ENCODE results near the gene MEX3D. TPM values are rescaled to one million over a fixed set of nuclear protein-coding genes. Genes with fewer than 3 reads are reported as not detected.
"Not testable (repeated sequence)": the region's sequence is repeated elsewhere in the genome, so short reads cannot be mapped to it uniquely, and the experiment has no call there.

The MEX3D gene
- total RNA-seq, 2 donors from 2014 or later, result 6.8 to 7.4 TPM

DNA sequence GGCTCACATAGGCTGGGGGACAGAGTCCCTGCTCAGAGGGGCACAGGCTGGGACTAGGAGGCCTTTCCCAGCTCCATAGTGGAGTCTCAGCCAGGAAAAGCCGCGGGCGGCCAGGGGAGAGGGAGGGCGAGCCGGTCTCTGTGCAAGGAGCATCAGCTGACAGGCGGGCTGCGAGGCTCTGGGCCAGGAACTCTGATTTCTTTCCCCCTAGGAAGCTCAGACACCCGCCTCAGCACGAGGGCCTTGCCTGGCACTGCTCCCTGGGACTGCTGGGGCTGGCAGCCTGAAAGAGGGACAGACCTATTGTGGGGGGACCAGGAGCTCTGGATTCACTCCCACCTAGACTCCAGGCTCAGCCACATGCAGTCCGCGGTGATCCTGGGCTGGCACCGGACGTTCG is 46.5 kb downstream of the MEX3D start:
- H3K4me1 Mint-ChIP-seq (ENCODE audit: low read depth in 2 of 2), result peaks cover 6 to 8% of the 10 kb centered on the region in 2 donors
- peaks cover 7% of the 10 kb centered on the region for H3K36me3 Mint-ChIP-seq
- H3K27me3 Mint-ChIP-seq, result peaks cover 17 to 19% of the 10 kb centered on the region in 2 donors
- H3K9me3 Mint-ChIP-seq, result no peaks in the 10 kb centered on the region
- no peak for ATAC-seq
- no peak overlapping the region for H3K27ac Mint-ChIP-seq
- no peak for DNase-seq (ENCODE audit: low spot score)
- no peak overlapping the region for H3K4me3 Mint-ChIP-seq

DNA sequence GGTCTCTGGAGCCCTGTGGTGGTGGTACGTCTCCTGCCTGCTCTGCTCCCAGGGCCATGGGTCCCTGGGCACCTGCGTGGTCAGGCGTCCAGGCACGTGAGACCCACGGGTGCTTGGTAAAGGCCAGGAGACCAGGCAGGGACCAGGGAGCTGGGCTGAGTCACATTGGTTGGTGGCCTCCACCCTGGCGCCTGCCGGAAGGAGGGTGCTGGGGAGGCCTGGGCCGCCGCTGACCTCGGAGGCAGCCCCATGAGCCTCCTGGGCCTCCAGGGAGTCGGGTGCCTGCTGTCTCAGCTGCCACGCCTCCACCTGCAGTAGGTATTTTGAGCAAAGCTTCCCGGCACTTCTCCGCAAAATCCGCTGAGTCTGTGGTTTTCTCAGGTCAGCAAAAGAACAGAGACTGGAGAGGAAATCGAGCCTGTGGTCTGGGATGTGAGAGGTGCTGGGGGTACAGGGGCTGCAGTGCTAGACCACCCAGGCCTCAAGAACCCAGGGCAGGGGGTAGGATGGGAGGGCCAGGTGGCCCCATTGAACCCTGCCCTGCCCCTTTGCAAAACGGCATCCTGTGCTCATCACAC is 47.8 kb downstream of the MEX3D start:
- ATAC-seq (no peak), DNase-seq (ENCODE audit: low spot score) (no peak)
- Mint-ChIP-seq H3K27me3 (peaks cover 12 to 19% of the 10 kb centered on the region in 2 donors), H3K27ac (no peak overlapping the region), H3K4me1 (ENCODE audit: low read depth in 2 of 2) (peaks cover 6 to 8% of the 10 kb centered on the region in 2 donors), H3K9me3 (no peaks in the 10 kb centered on the region), H3K36me3 (peaks cover 7% of the 10 kb centered on the region), H3K4me3 (no peak overlapping the region)

DNA sequence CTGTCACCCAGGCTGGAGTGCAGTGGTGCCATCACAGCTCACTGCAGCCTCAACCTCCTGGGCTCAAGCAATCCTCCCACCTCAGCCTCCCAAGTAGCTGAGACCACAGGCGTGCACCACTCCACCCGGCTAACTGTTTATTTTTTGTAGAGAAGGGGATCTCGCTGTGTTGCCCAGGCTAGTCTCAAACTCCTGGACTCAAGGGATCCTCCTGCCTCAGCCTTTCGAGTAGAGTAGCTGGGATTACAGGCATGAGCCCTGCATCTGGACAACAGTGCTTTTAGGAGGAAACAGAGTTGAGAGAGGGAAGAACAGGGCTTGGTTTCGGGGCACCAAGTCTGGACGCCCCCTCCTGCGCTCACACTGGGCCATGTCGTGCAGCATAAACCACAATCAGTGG is 48.3 kb downstream of the MEX3D start:
- ATAC-seq; H3K36me3 Mint-ChIP-seq; H3K4me1 Mint-ChIP-seq (ENCODE audit: low read depth in 2 of 2); DNase-seq (ENCODE audit: low spot score); H3K27ac Mint-ChIP-seq; H3K4me3 Mint-ChIP-seq; H3K9me3 Mint-ChIP-seq: not testable (repeated sequence)
- H3K27me3 Mint-ChIP-seq, result peaks cover 12 to 15% of the 10 kb centered on the region in 2 donors

DNA sequence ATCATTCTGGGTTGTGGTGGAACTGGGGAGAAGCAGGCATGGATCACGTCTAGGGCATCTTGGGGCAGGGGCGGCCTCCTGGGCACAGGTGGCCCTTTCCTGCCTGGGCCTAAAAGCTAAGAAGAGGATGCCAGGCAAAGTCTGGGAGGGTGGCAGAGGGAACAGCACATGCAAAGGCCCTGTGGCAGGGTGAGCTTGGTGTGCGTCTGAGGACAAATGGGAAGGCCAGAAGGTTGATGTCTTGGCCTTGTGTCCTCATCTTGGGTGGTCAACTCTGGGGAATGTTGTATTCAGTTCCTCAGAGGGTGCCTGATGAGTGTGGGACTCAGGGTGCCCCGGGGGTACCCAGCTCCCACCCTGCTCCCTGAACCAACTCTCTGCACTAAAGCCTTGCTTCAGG is 49.7 kb downstream of the MEX3D start:
- no peak overlapping the region for H3K27ac Mint-ChIP-seq
- H3K27me3 Mint-ChIP-seq, result peaks cover 6 to 7% of the 10 kb centered on the region in 2 donors
- no peak for DNase-seq (ENCODE audit: low spot score)
- H3K4me1 Mint-ChIP-seq (ENCODE audit: low read depth in 2 of 2), result no peaks in the 10 kb centered on the region
- no peak overlapping the region for H3K4me3 Mint-ChIP-seq
- no peaks in the 10 kb centered on the region for H3K9me3 Mint-ChIP-seq
- no peaks in the 10 kb centered on the region for H3K36me3 Mint-ChIP-seq
- ATAC-seq, result no peak

DNA sequence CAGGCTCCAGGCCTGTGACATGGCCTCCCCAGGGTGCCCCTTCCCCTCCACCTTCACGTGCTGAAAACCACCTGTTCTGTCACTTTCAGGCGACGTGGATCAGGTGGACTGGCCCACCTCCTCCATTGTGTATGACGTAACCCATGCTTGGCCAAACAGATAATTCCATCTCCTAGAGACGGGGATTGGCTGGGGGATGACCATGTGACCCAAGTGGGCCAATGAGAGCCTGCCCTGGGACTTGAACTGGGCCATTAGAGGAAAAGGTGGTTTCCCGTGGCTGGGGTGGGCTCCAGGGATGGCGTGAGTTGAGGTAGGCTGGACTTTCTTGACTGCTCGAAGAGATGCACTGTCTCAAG is 51.8 kb downstream of the MEX3D start:
- H3K27me3 Mint-ChIP-seq, result peaks cover 6 to 7% of the 10 kb centered on the region in 2 donors
- no peaks in the 10 kb centered on the region for H3K9me3 Mint-ChIP-seq
- H3K4me3 Mint-ChIP-seq, result no peak overlapping the region
- DNase-seq (ENCODE audit: low spot score), result no peak
- no peak overlapping the region for H3K27ac Mint-ChIP-seq
- no peaks in the 10 kb centered on the region for H3K36me3 Mint-ChIP-seq
- no peaks in the 10 kb centered on the region for H3K4me1 Mint-ChIP-seq (ENCODE audit: low read depth in 2 of 2)
- ATAC-seq, result no peak

DNA sequence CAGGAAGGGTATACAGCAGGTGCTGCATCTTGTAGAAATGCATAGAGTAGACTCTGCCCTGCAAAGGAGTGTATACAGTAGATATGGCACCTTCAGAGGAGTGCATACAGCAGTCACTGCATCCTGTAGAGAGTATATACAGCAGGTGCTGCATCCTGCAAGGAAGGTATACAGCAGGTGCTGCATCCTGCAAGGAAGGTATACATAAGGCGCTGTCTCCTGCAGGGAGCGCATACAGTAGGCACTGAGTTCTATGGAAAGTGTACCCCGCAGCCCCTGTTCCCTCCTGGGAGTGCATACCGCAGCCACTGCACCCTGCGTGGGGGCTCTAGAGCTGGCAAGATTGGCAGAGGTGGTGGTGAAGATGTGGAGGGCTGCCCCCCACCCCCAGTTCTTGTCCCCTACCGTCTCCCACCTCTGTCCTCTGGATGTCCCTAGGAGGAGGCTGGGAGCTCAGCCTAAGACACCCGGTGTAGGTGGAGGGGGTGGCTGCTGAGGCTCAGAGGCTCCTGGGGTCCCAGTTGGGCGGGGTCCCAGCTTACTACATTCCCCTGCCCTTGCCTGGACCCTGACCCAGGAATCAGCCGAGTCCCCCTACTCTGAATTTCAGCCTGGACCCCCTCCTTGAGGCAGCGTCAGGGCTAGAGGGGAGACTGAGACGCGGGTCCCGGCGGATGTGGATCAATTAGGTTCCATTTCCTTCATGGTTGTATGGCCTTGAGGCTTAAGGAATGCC is 53.0 kb downstream of the MEX3D start:
- Mint-ChIP-seq H3K27ac (no peak overlapping the region), H3K4me3 (no peak overlapping the region), H3K36me3 (no peaks in the 10 kb centered on the region), H3K27me3 (peaks cover 6 to 7% of the 10 kb centered on the region in 2 donors), H3K4me1 (ENCODE audit: low read depth in 2 of 2) (no peaks in the 10 kb centered on the region), H3K9me3 (no peaks in the 10 kb centered on the region)
- DNase-seq (ENCODE audit: low spot score) (no peak), ATAC-seq (no peak)

DNA sequence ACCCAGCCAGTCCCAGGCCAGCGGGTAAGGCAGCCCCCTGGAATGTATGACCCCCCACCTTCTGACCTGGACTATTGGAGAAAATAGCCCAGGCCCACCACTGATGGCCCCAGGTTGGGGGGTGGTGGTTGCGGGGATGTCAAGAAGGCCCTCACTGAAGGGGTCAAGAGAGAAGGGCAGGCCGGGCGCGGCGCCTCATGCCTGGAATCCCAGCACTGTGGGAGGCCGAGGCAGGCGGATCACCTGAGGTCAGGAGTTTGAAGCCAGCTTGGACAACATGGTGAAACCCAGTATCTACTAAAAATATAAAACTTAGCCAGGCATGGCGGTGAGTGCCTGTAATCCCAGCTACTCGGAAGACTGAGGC is 53.8 kb downstream of the MEX3D start:
- no peak for DNase-seq (ENCODE audit: low spot score)
- no peaks in the 10 kb centered on the region for H3K9me3 Mint-ChIP-seq
- H3K36me3 Mint-ChIP-seq, result no peaks in the 10 kb centered on the region
- H3K4me1 Mint-ChIP-seq (ENCODE audit: low read depth in 2 of 2), result peaks cover 0 to 4% of the 10 kb centered on the region in 2 donors
- peaks cover 7 to 10% of the 10 kb centered on the region in 2 donors for H3K27me3 Mint-ChIP-seq
- no peak overlapping the region for H3K4me3 Mint-ChIP-seq
- no peak overlapping the region for H3K27ac Mint-ChIP-seq
- ATAC-seq, result no peak

DNA sequence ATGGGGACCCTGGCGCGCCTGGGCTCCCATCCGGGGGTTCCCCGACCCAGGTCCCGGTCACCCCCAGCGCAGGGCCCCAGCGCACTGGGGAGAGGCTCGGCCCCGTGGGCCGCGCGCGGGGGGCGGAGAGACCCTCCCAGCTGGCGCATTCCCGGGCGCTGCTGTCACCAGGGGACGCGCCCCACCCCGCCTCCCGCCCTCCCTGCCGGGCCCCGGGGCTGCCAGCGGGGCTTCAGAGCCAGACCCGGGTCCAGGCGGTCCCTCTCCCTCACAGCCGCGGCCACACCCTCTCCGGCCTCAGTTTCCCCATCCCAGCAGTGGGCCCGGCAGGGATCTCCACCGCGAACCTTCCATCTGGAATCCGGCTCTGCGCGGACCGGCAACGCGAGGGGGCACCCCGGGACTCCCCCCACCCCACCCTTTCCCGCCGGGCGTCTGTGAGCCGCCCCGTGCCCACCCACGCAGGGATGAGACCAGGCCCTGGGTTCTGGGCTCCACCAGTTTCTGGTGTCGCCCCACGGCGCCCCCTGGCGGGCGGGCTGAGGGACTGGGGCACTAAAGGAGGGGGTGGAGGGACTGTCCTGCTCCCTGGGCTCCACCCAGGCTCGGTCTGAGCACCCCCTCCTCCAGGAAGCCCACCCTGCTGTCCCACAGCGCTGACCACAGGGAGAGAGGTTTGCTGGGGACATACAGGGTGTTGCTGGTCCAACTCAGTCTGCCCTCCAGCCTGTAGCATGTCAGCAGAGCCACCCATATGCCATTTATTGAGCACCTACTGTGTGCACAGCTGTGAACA is 54.4 kb downstream of the MEX3D start:
- peak; percentile 81 for DNase-seq (ENCODE audit: low spot score)
- Mint-ChIP-seq H3K4me1 (ENCODE audit: low read depth in 2 of 2) (peaks cover 0 to 4% of the 10 kb centered on the region in 2 donors), H3K9me3 (no peaks in the 10 kb centered on the region), H3K4me3 (no peak overlapping the region), H3K27me3 (peaks cover 7 to 10% of the 10 kb centered on the region in 2 donors), H3K36me3 (no peaks in the 10 kb centered on the region), H3K27ac (no peak overlapping the region)
- ATAC-seq, result peak; percentile 62 to 64

DNA sequence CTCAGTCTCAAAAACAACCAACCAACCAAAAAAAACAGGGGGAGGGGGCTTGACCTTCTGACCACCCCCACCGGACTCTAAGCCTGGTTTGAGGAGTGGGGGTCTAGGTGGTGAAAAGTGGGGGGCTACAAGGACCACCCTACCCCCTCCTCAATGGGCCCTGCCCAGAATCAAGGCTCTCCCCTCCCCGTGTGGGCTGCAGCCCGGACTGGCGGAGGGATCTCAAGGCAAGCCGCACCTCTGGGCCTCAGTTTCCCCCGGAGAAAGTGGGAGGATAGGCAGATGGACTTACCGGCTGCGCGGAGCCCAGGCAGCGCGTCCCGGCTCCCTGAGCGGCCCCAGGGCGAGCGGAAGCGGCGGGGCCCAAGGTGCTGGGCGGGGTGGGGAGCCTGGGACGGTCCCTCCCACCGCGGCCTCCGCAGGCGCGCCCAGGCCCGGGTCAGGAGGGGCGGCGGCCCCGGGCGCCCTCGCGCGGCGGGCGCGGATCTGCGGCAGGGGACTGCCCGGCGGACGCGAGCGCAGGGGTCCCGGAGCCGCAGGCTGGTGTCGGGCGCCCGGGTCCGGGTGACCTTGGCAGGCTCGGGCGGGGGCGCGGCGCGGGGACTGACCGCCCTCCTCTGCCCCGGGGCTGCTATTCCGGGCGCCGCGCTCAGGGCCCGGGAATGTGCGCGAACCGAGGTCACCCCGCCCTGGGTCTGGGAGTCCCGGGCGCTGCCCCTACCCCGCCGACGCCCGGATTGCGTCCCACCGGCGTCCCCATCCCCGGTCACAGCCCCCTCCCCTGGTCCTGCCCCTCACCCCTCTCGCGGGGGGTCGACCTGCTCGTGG is 55.2 kb downstream of the MEX3D start, which contains the start of gene ADAMTSL5:
Gene ADAMTSL5, minus strand, starts transcription at position 349 of the 828 bp plus-strand sequence. CDS start 2,076 bp downstream, outside the sequence.
- H3K27me3 Mint-ChIP-seq, result peaks cover 7 to 10% of the 10 kb centered on the region in 2 donors
- peak within 1 kb of the TSS; percentile 48 for H3K4me3 Mint-ChIP-seq
- H3K4me1 Mint-ChIP-seq (ENCODE audit: low read depth in 2 of 2), result peaks cover 2 to 6% of the 10 kb centered on the region in 2 donors
- H3K27ac Mint-ChIP-seq, result no peak within 1 kb of the TSS
- DNase-seq (ENCODE audit: low spot score), result peak; percentile 85
- peak; percentile 90 to 91 for ATAC-seq
- no peaks in the 10 kb centered on the region for H3K9me3 Mint-ChIP-seq
- no peaks in the 10 kb centered on the region for H3K36me3 Mint-ChIP-seq

DNA sequence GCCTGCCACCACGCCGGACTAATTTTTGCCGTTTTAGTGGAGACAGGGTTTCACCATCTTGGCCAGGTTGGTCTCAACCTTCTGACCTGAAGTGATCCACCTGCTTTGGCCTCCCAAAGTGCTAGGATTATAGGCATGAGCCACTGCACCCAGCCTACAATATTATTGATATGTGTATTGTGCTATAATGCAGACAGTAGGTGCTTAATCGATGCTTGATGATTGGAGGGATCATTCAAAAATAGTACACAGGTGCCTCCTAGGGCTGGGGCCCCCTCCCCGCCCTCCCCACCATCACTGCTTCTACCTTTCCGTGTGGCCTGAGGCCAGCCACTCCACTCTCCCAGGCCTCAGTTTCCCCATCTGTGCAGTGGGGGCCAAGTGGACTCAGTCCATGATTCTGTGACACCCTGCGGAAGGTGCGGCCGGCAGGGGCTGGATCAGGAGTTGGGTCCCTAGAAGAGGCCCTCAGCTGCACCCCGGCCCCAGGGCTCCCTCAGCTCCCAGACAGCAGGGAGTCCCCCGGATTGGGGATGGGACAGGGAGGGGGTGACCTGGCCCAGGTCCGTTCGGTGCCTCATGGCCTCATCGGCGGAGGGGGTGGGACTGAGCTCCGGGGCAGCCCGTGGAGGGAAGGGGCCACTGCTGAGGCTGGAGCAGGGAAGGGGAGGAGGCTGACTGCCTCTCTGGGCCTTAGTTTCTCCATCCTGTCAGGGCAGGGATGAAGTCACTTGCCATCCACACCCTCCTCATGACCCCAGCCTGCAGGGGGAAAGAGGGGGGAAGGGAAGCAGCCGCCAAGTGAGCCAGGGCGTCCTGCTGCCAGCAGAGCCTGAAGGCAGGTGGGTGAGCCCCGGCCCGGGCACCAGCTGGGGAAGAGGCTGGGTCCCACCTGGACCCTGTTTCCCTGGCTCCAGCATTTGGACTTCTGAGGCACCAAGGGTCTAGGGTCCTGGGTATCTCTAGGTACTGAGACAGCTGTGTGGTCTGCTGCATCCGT is 56.5 kb downstream of the MEX3D start:
- DNase-seq (ENCODE audit: low spot score), result no peak
- Mint-ChIP-seq H3K27ac (no peak overlapping the region), H3K27me3 (peaks cover 6 to 14% of the 10 kb centered on the region in 2 donors), H3K36me3 (no peaks in the 10 kb centered on the region), H3K4me3 (peak overlapping the region; percentile 48), H3K9me3 (no peaks in the 10 kb centered on the region), H3K4me1 (ENCODE audit: low read depth in 2 of 2) (peaks cover 7 to 10% of the 10 kb centered on the region in 2 donors)
- no peak for ATAC-seq

DNA sequence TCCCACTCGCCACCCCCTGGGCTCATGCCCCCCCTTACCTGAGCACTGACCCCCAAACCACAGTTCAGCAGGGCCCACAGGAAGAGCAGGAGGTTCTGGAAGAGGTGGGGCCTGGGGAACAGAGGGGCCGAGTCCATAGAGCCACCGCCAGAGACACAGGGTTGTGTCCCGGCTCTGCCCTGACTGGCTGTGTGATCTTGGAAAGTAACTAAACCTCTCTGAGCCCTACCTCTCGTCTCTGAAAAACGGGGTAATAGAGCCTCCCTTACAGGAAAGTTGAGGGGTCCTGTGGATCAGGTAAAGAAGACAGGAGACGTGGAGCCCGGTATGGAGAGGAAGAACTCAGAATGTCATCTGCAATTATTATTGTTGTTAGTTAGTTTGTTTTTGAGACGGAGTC is 57.3 kb downstream of the MEX3D start:
- Mint-ChIP-seq H3K9me3 (no peaks in the 10 kb centered on the region), H3K4me1 (ENCODE audit: low read depth in 2 of 2) (peaks cover 7 to 10% of the 10 kb centered on the region in 2 donors), H3K27me3 (peaks cover 0 to 10% of the 10 kb centered on the region in 2 donors), H3K4me3 (no peak overlapping the region), H3K27ac (no peak overlapping the region), H3K36me3 (no peaks in the 10 kb centered on the region)
- DNase-seq (ENCODE audit: low spot score) (no peak), ATAC-seq (no peak)

DNA sequence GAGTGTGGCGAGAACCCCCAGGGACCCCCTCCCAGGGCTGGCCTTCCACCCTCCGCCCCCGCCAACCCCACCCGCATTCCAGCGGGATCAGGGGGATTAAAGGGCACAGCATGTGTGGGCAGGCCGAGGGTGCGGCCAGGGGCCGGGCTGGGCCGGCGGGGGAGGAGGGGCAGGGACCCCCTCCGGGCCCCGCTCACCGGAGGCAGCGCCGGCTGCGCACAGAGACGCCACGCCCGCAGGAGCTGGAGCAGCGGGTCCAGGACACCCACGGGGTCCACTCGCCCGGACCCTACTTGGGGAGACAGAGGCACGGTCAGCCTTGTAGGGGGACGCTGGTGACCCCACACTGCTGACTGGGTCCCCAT is 57.7 kb downstream of the MEX3D start:
- Mint-ChIP-seq H3K36me3 (no peaks in the 10 kb centered on the region), H3K27me3 (peaks cover 0 to 10% of the 10 kb centered on the region in 2 donors), H3K4me3 (no peak overlapping the region), H3K27ac (no peak overlapping the region), H3K4me1 (ENCODE audit: low read depth in 2 of 2) (peaks cover 7 to 10% of the 10 kb centered on the region in 2 donors), H3K9me3 (no peaks in the 10 kb centered on the region)
- ATAC-seq (no peak), DNase-seq (ENCODE audit: low spot score) (no peak)

Measured in natural killer cell treated with Interleukin-12 subunit alpha and Interleukin-12 subunit beta and Interleukin-15 and Interleukin-18, amount 100 ng/mL, for 72 hours (primary cell).